A549 (cell line): ENCODE results near the gene PDE4D. TPM values are rescaled to one million over a fixed set of nuclear protein-coding genes. Genes with fewer than 3 reads are reported as not detected.

Experiments used
- ATAC-seq, 2 experiments: fragments of 200-7000 bp in 1 of 2; fragments of >200 bp in 1 of 2; cut with Nextera tagmentation in 1 of 2; cut with Tn5 transposase in 1 of 2; 3 replicates each; pipeline versions ENCODE4 v1.8.0 to v1.9.1; 2018 to 2020; ENCODE audit warnings: mild to moderate bottlenecking in 1 of 2, moderate library complexity in 1 of 2
- CTCF ChIA-PET: fragments of 300-600 bp; sonication (Branson Sonifier 250); formaldehyde crosslinking; extraction: SDS; loops from one replicate; lab custom pipeline; 2021; ENCODE audit warnings: antibody characterized with exemption, inconsistent platforms; lab: Yijun Ruan, JAX
- POLR2A ChIA-PET: fragments of 350-600 bp; formaldehyde crosslinking; extraction: SDS; loops from one replicate; lab custom pipeline; 2021; ENCODE audit warnings: antibody characterized with exemption, inconsistent platforms; lab: Yijun Ruan, JAX
- DNase-seq, 2 experiments: peaks; one replicate each; pipeline versions ENCODE4 v3.0.0 to v3.0.0-alpha.2; 2011 to 2016; ENCODE audit warnings: low read depth in 1 of 2, low spot score in 1 of 2
- FAIRE-seq: peaks from 2 replicates; lab custom pipeline; 2011; peaks lifted over from hg19 to GRCh38; lab: Jason Lieb, UNC
- H3K27ac ChIP-seq, 2 experiments: fragments of >200 bp; sonication (Bioruptor Twin); formaldehyde crosslinking; 3 replicates each; pipeline ENCODE4 v1.5.1; 2016 to 2017
- H3K4me1 ChIP-seq: fragments of >200 bp; sonication (Bioruptor Twin); formaldehyde crosslinking; 3 replicates; pipeline ENCODE4 v1.6.1; 2016
- H3K4me2 ChIP-seq: fragments of >200 bp; sonication (Bioruptor Twin); formaldehyde crosslinking; 3 replicates; pipeline ENCODE4 v1.6.1; 2016
- H3K4me3 ChIP-seq: fragments of >200 bp; sonication (Bioruptor Twin); formaldehyde crosslinking; 3 replicates; pipeline ENCODE4 v1.5.1; 2016
- H3K9me3 ChIP-seq: fragments of >200 bp; sonication (Bioruptor Twin); formaldehyde crosslinking; 3 replicates; pipeline ENCODE4 v1.6.1; 2016
- ATOH8 ChIP-seq: fragments of 250-450 bp; sonication (Bioruptor Pico); IDR thresholded peaks from 2 replicates; pipeline ENCODE4 v1.5.0; 2020; ENCODE audit warnings: low read depth, mild to moderate bottlenecking, moderate library complexity
- CHD2 ChIP-seq: fragments of 150-350 bp; IDR thresholded peaks from 2 replicates; pipeline ENCODE4 v1.6.1; 2014; ENCODE audit warnings: low read length; ENCODE audit not compliant: partially characterized antibody
- CTCF ChIP-seq: fragments of >200 bp; sonication (Bioruptor Twin); formaldehyde crosslinking; IDR thresholded peaks from 3 replicates; pipeline ENCODE4 v1.5.1; 2016
- E2F6 ChIP-seq: IDR thresholded peaks from 2 replicates; pipeline ENCODE4 v1.6.1; 2012; ENCODE audit warnings: low read depth, borderline replicate concordance
- EP300 ChIP-seq, 2 experiments: fragments of >200 bp; sonication (Bioruptor Twin); formaldehyde crosslinking; IDR thresholded peaks; 2 replicates in 1 of 2; 3 replicates in 1 of 2; pipeline ENCODE4 v1.6.1; 2016 to 2017
- FOSL2 ChIP-seq, 2 experiments: fragments of 450-650 bp in 1 of 2; fragments of >200 bp in 1 of 2; sonication (Bioruptor Twin) in 1 of 2; formaldehyde crosslinking; IDR thresholded peaks; 2 replicates each; pipeline versions ENCODE4 v1.5.0 to v1.6.1; 2016 to 2020; ENCODE audit warnings: mild to moderate bottlenecking in 1 of 2, moderate library complexity in 1 of 2
- HES2 ChIP-seq: fragments of >200 bp; sonication (Bioruptor Twin); formaldehyde crosslinking; IDR thresholded peaks from 2 replicates; pipeline ENCODE4 v1.6.1; 2016
- HMGXB4 ChIP-seq: fragments of 250-450 bp; sonication (Bioruptor Pico); IDR thresholded peaks from 2 replicates; pipeline ENCODE4 v1.5.0; 2021; ENCODE audit warnings: mild to moderate bottlenecking, moderate library complexity, borderline replicate concordance
- HOXA7 ChIP-seq: fragments of 250-450 bp; sonication (Bioruptor Pico); IDR thresholded peaks from 2 replicates; pipeline ENCODE4 v1.5.0; 2020; ENCODE audit warnings: mild to moderate bottlenecking, moderate library complexity
- MAZ ChIP-seq: fragments of 150-350 bp; IDR thresholded peaks from 2 replicates; pipeline ENCODE4 v1.6.1; 2014; ENCODE audit warnings: antibody characterized with exemption, low read depth, low read length, borderline replicate concordance
- PHF8 ChIP-seq: fragments of 200-600 bp; sonication (generic); IDR thresholded peaks from 2 replicates; pipeline ENCODE4 v1.6.1; 2016; ENCODE audit warnings: low read depth, mild to moderate bottlenecking, antibody characterized with exemption, moderate library complexity, borderline replicate concordance
- RARB ChIP-seq: fragments of 250-450 bp; sonication (Bioruptor Pico); IDR thresholded peaks from 2 replicates; pipeline ENCODE4 v1.8.0; 2021; ENCODE audit warnings: mild to moderate bottlenecking, moderate library complexity
- SMC3 ChIP-seq: fragments of >200 bp; sonication (Bioruptor Twin); formaldehyde crosslinking; IDR thresholded peaks from 3 replicates; pipeline ENCODE4 v1.6.1; 2018; ENCODE audit warnings: inconsistent platforms
- USF2 ChIP-seq: fragments of 450-650 bp; IDR thresholded peaks from 2 replicates; pipeline ENCODE4 v1.6.1; 2014; ENCODE audit warnings: antibody characterized with exemption
- WGBS: methylation state at CpG from one replicate; pipeline ENCODE4 v1.1.6; 2017; ENCODE audit errors: missing lambda C conversion rate; 5-methylcytosine and 5-hydroxymethylcytosine counted together
- polyA plus RNA-seq, 4 experiments: library from polyadenylated mRNA; depleted of rRNA in 3 of 4; stranded (reverse); fragments of >200 nt; fragmentation: RNase III in 1 of 4; extraction: RNeasy Plus Mini Kit Qiagen cat#74134 plus additional on column Dnase treatment in 1 of 4; gene quantifications; 2 replicates in 3 of 4; 3 replicates in 1 of 4; pipeline ENCODE4 v1.2.3, GENCODE V29; 2011 to 2017

Gene PDE4D
- polyA plus RNA-seq, 2 of the 4 experiments (the other 2 are of a cell fraction): 74.0 to 213 TPM

- DNase-seq: no peak
- H3K4me3 ChIP-seq: no peak overlapping the region
- H3K4me1 ChIP-seq: peaks cover 67% of the 10 kb centered on the region
- CTCF ChIA-PET: interaction anchor here (1.0 to 3.1 kb wide), 5 partner anchors 8 to 294 kb away, joined by 3 to 16 read pairs (median 7); no protein-coding TSS in a partner anchor
- TF ChIP-seq USF2: no peak
- TF ChIP-seq, all 56 proteins: peak for 0
- no peak for ATAC-seq
- no peak for FAIRE-seq
- POLR2A ChIA-PET: no interaction called here
- H3K4me2 ChIP-seq: no peak overlapping the region
- 0 out of 6 replicates have a peak overlapping the region, but pooled peaks of 1 of the 2 experiments have one; percentile 32 for H3K27ac ChIP-seq
- WGBS: 99% methylated on average over 2 of the region's 2 CpGs
- no peaks in the 10 kb centered on the region for H3K9me3 ChIP-seq
Measured at GRCh38 chr5:59180515-59180914, 713.0 kb downstream of the PDE4D start.

- peaks cover 66% of the 10 kb centered on the region for H3K4me1 ChIP-seq
- no peak overlapping the region for H3K4me2 ChIP-seq
- H3K4me3 ChIP-seq: no peak overlapping the region
- peak; percentile 76 for FAIRE-seq
- 0 out of 6 replicates have a peak overlapping the region, but pooled peaks of 1 of the 2 experiments have one; percentile 9 for H3K27ac ChIP-seq
- DNase-seq: no peak
- ChIA-PET POLR2A (no interaction called here), CTCF (interaction anchor here (1.1 to 3.1 kb wide), 5 partner anchors 8 to 293 kb away, joined by 3 to 16 read pairs (median 7); no protein-coding TSS in a partner anchor)
- ATAC-seq: no peak
- no peaks in the 10 kb centered on the region for H3K9me3 ChIP-seq
- no peak for TF ChIP-seq EP300 (IDR thresholded peaks at IDR 0.05)
- no peak for TF ChIP-seq CTCF
- no peak for TF ChIP-seq SMC3
- no peak for TF ChIP-seq HMGXB4
- no peak for TF ChIP-seq RARB (CRISPR knock-in tag)
- WGBS: 52% methylated on average over 2 of the region's 2 CpGs
Measured at GRCh38 chr5:59179704-59180103, 713.8 kb downstream of the PDE4D start.

GRCh38 chr5:59178482-59178881 is 715.0 kb downstream of the PDE4D start:
- H3K9me3 ChIP-seq: no peaks in the 10 kb centered on the region
- peak overlapping the region in 1 of 2 experiments; percentile 83; a peak in 4 of 6 replicates for H3K27ac ChIP-seq
- POLR2A ChIA-PET: interaction anchor here (0.6 kb wide), 1 partner anchor 149 kb away, joined by 3 read pairs; no protein-coding TSS in a partner anchor
- H3K4me1 ChIP-seq: peaks cover 66% of the 10 kb centered on the region
- TF ChIP-seq E2F6 (no peak), MAZ (no peak), HES2 (no peak)
- ATAC-seq (no peak; a peak in 1 of 6 replicates), DNase-seq (no peak), FAIRE-seq (no peak)
- CTCF ChIA-PET: interaction anchor here (0.8 to 3.1 kb wide), 4 partner anchors 10 to 292 kb away, joined by 3 to 16 read pairs (median 4); no protein-coding TSS in a partner anchor
- no peak overlapping the region for H3K4me3 ChIP-seq
- H3K4me2 ChIP-seq: no peak overlapping the region
- 100% methylated on average over 1 of the region's 1 CpG for WGBS

- ATAC-seq: no peak
- 62% methylated on average over 2 of the region's 2 CpGs for WGBS
- no peak for TF ChIP-seq HES2
- TF ChIP-seq E2F6: no peak
- TF ChIP-seq CTCF: no peak
- TF ChIP-seq HOXA7: no peak
- no peak for TF ChIP-seq ATOH8 (CRISPR knock-in tag)
- no peak for TF ChIP-seq FOSL2 (IDR thresholded peaks at IDR 0.05)
- TF ChIP-seq FOSL2 (CRISPR knock-in tag; IDR thresholded peaks at IDR 0.05): no peak
- TF ChIP-seq PHF8: no peak
- no peak for TF ChIP-seq CHD2
Measured at GRCh38 chr5:59178071-59178470, 715.5 kb downstream of the PDE4D start.

More at GRCh38 chr5:59178071-59178470, 715.5 kb downstream of the PDE4D start:
- DNase-seq (no peak), FAIRE-seq (no peak)
- no peaks in the 10 kb centered on the region for H3K9me3 ChIP-seq
- peak overlapping the region; percentile 34 to 83; a peak in 4 of 6 replicates for H3K27ac ChIP-seq
- no peak overlapping the region for H3K4me3 ChIP-seq
- ChIA-PET CTCF (interaction anchor here (0.8 to 3.1 kb wide), 6 partner anchors 10 to 291 kb away, joined by 3 to 16 read pairs (median 4); no protein-coding TSS in a partner anchor), POLR2A (no interaction called here)
- H3K4me2 ChIP-seq: no peak overlapping the region
- peaks cover 66% of the 10 kb centered on the region for H3K4me1 ChIP-seq
